WTC11 (cell line): Measurements from ENCODE around the gene EVL. TPM values are rescaled to one million over a fixed set of nuclear protein-coding genes. Genes with fewer than 3 reads are reported as not detected.

ENCODE experiments used
- ATAC-seq: fragments of 200-7000 bp; cut with Tn5 transposase; 2 replicates; pipeline ENCODE4 v1.10.0; 2021; ENCODE audit warnings: mild to moderate bottlenecking, moderate library complexity
- CTCF ChIA-PET: fragments of 300-600 bp; sonication (Branson Sonifier 250); formaldehyde crosslinking; loops from one replicate; lab custom pipeline; 2021; ENCODE audit warnings: antibody characterized with exemption; lab: Charles Lee
- POLR2A ChIA-PET: fragments of 350-600 bp; sonication (Branson Sonifier 250); formaldehyde crosslinking; loops from one replicate; lab custom pipeline; 2021; ENCODE audit warnings: antibody characterized with exemption; lab: Charles Lee
- DNase-seq: peaks from one replicate; pipeline ENCODE4 v3.0.0; 2021; ENCODE audit warnings: low spot score
- H3K27ac Mint-ChIP-seq: 2 replicates; pipeline ENCODE4 v1.8.0; 2021; ENCODE audit warnings: mixed read lengths
- H3K27me3 Mint-ChIP-seq: 2 replicates; pipeline ENCODE4 v1.8.0; 2021; ENCODE audit warnings: low read depth, mild to moderate bottlenecking, moderate library complexity, mixed read lengths
- H3K36me3 Mint-ChIP-seq: 2 replicates; pipeline ENCODE4 v1.8.0; 2021; ENCODE audit warnings: mixed read lengths
- H3K4me1 Mint-ChIP-seq: 2 replicates; pipeline ENCODE4 v1.8.0; 2022; ENCODE audit warnings: mixed read lengths
- H3K4me3 Mint-ChIP-seq: 2 replicates; pipeline ENCODE4 v1.8.0; 2021; ENCODE audit warnings: mild to moderate bottlenecking, moderate library complexity, mixed read lengths
- H3K9me3 Mint-ChIP-seq: 2 replicates; pipeline ENCODE4 v1.8.0; 2021; ENCODE audit warnings: mixed read lengths
- CBFB ChIP-seq: sonication (generic); formaldehyde crosslinking; IDR thresholded peaks from 2 replicates; pipeline ENCODE4 v1.8.1; 2022; ENCODE audit warnings: mild to moderate bottlenecking, low read depth, missing genetic modification reagents
- CREM ChIP-seq: sonication (generic); formaldehyde crosslinking; IDR thresholded peaks from 2 replicates; pipeline ENCODE4 v1.8.1; 2022; ENCODE audit warnings: mild to moderate bottlenecking, missing genetic modification reagents, moderate library complexity
- ETV6 ChIP-seq: sonication (generic); formaldehyde crosslinking; IDR thresholded peaks from 2 replicates; pipeline ENCODE4 v1.8.1; 2022; ENCODE audit warnings: mild to moderate bottlenecking, missing genetic modification reagents
- MYBL2 ChIP-seq: sonication (generic); formaldehyde crosslinking; IDR thresholded peaks from 2 replicates; pipeline ENCODE4 v1.8.1; 2023; ENCODE audit warnings: mild to moderate bottlenecking, moderate library complexity, missing genetic modification reagents
- NFE2L1 ChIP-seq: sonication (generic); formaldehyde crosslinking; IDR thresholded peaks from 2 replicates; pipeline ENCODE4 v1.8.1; 2023; ENCODE audit warnings: missing genetic modification reagents
- NR2C2 ChIP-seq: sonication (generic); formaldehyde crosslinking; IDR thresholded peaks from 2 replicates; pipeline ENCODE4 v1.8.0; 2022; ENCODE audit warnings: mild to moderate bottlenecking, missing genetic modification reagents
- SOX15 ChIP-seq: fragments of 250-450 bp; sonication (Bioruptor Pico); IDR thresholded peaks from 2 replicates; pipeline ENCODE4 v1.9.0; 2021; ENCODE audit warnings: mild to moderate bottlenecking
- ZBTB21 ChIP-seq: sonication (generic); formaldehyde crosslinking; IDR thresholded peaks from 2 replicates; pipeline ENCODE4 v1.8.1; 2023; ENCODE audit warnings: mild to moderate bottlenecking, missing genetic modification reagents, borderline replicate concordance
- ZNF232 ChIP-seq: sonication (generic); formaldehyde crosslinking; IDR thresholded peaks from 2 replicates; pipeline ENCODE4 v1.8.0; 2022; ENCODE audit warnings: mild to moderate bottlenecking, missing genetic modification reagents
- ZNF263 ChIP-seq: sonication (generic); formaldehyde crosslinking; IDR thresholded peaks from 2 replicates; pipeline ENCODE4 v1.8.1; 2022; ENCODE audit warnings: low read depth, mild to moderate bottlenecking, moderate library complexity, missing genetic modification reagents
- total RNA-seq: library from RNA; stranded (reverse); gene quantifications from 3 replicates; pipeline ENCODE4 v1.2.3, GENCODE V29; 2021
- TF ChIP-seq, protein P1 (sequence below): sonication (generic); formaldehyde crosslinking; IDR thresholded peaks from 2 replicates; pipeline ENCODE4 v1.8.1; 2023; ENCODE audit warnings: mild to moderate bottlenecking, moderate library complexity, missing genetic modification reagents
- TF ChIP-seq, protein P2 (sequence below): fragments of 250-450 bp; sonication (Bioruptor Pico); IDR thresholded peaks from 2 replicates; pipeline ENCODE4 v1.9.0; 2021; ENCODE audit warnings: mild to moderate bottlenecking
- TF ChIP-seq, protein P3 (sequence below): fragments of 250-450 bp; sonication (Bioruptor Pico); IDR thresholded peaks from 2 replicates; pipeline ENCODE4 v2.1.2; 2022; ENCODE audit warnings: mild to moderate bottlenecking, moderate library complexity
- TF ChIP-seq, protein P4 (sequence below): sonication (generic); formaldehyde crosslinking; IDR thresholded peaks from 2 replicates; pipeline ENCODE4 v1.8.1; 2023; ENCODE audit warnings: mild to moderate bottlenecking, missing genetic modification reagents
- TF ChIP-seq, protein P5 (sequence below): sonication (generic); formaldehyde crosslinking; IDR thresholded peaks from 2 replicates; pipeline ENCODE4 v1.8.1; 2022; ENCODE audit warnings: low read depth, mild to moderate bottlenecking, moderate library complexity, missing genetic modification reagents, borderline replicate concordance
- TF ChIP-seq, protein P6 (sequence below): fragments of 250-450 bp; sonication (Bioruptor Pico); IDR thresholded peaks from 2 replicates; pipeline ENCODE4 v1.8.0; 2021; ENCODE audit warnings: mild to moderate bottlenecking
- TF ChIP-seq, protein P7 (sequence below): sonication (generic); formaldehyde crosslinking; IDR thresholded peaks from 2 replicates; pipeline ENCODE4 v1.8.0; 2023; ENCODE audit warnings: mild to moderate bottlenecking, missing genetic modification reagents
- TF ChIP-seq, protein P8 (sequence below): sonication (generic); formaldehyde crosslinking; IDR thresholded peaks from 2 replicates; pipeline ENCODE4 v1.8.1; 2022; ENCODE audit warnings: low read depth, missing genetic modification reagents, borderline replicate concordance

EVL gene
- total RNA-seq, 1 experiment from 2014 or later: 60.8 TPM

DNA sequence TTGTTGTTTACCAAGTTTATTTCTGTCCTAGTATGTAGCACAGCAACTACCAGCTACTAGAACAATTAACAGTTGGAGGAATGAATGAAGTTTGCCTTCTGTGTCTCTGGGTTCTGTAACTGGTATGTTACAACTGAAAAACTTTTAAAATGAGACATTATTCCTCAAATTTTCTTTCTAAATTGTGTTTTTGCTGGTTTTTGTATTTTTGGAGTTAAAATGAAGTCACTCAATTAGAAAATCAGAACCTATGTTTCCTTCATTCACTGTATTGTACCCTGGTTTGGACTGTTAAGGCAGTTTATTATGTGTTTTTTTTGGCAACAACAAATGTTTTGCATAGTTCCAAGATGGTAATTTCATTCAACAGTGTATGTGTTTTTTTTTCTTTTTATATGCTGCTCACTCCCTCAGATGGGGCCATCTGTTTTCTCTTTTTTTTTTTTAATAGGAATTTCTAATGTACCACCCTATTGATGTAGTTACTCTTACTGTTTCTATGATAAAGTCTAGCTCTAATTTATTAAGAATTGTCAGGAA is 30.2 kb upstream of the EVL start:
- ATAC-seq (no peak), DNase-seq (no peak)
- TF ChIP-seq MYBL2 (CRISPR knock-in tag): no peak
- TF ChIP-seq NR2C2 (CRISPR knock-in tag): no peak
- TF ChIP-seq, protein P1, sequence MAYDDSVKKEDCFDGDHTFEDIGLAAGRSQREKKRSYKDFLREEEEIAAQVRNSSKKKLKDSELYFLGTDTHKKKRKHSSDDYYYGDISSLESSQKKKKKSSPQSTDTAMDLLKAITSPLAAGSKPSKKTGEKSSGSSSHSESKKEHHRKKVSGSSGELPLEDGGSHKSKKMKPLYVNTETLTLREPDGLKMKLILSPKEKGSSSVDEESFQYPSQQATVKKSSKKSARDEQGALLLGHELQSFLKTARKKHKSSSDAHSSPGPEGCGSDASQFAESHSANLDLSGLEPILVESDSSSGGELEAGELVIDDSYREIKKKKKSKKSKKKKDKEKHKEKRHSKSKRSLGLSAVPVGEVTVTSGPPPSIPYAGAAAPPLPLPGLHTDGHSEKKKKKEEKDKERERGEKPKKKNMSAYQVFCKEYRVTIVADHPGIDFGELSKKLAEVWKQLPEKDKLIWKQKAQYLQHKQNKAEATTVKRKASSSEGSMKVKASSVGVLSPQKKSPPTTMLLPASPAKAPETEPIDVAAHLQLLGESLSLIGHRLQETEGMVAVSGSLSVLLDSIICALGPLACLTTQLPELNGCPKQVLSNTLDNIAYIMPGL (CRISPR knock-in tag): no peak
- no peak for TF ChIP-seq NFE2L1 (CRISPR knock-in tag)
- ChIA-PET CTCF (interaction anchor here (0.6 to 1.4 kb wide), 9 partner anchors 14 to 120 kb away, joined by 3 to 4 read pairs (median 4); no protein-coding TSS in a partner anchor), POLR2A (no interaction called here)
- no peaks in the 10 kb centered on the region for H3K36me3 Mint-ChIP-seq
- H3K27me3 Mint-ChIP-seq: peaks cover 12% of the 10 kb centered on the region
- H3K27ac Mint-ChIP-seq: no peak overlapping the region
- H3K4me1 Mint-ChIP-seq: no peaks in the 10 kb centered on the region
- H3K4me3 Mint-ChIP-seq: no peak overlapping the region
- H3K9me3 Mint-ChIP-seq: no peaks in the 10 kb centered on the region

DNA sequence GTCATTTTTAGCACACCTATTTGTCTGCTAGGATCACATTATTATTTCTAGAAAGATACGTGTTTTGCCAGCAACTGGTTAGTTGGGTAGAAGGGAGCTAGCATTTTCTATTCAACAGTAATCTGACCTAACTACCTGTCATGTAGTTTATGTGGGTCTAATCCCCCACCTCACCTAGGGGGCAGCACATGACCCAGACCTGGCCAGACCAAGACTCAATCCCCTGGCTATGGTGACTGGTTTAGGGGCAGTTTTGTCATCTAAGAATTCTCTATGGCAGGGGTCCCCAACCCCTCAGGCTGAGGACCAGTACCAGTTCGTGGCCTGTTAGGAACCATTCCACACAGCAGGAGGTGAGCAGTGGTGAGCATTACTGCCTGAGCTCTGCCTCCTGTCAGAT is 29.5 kb upstream of the EVL start:
- ATAC-seq: peak; percentile 66
- no peaks in the 10 kb centered on the region for H3K36me3 Mint-ChIP-seq
- CTCF ChIA-PET: interaction anchor here (0.6 to 1.4 kb wide), 10 partner anchors 11 to 124 kb away, joined by 3 to 4 read pairs (median 4); partner anchors contain the start of gene DEGS2
- TF ChIP-seq, protein P2, sequence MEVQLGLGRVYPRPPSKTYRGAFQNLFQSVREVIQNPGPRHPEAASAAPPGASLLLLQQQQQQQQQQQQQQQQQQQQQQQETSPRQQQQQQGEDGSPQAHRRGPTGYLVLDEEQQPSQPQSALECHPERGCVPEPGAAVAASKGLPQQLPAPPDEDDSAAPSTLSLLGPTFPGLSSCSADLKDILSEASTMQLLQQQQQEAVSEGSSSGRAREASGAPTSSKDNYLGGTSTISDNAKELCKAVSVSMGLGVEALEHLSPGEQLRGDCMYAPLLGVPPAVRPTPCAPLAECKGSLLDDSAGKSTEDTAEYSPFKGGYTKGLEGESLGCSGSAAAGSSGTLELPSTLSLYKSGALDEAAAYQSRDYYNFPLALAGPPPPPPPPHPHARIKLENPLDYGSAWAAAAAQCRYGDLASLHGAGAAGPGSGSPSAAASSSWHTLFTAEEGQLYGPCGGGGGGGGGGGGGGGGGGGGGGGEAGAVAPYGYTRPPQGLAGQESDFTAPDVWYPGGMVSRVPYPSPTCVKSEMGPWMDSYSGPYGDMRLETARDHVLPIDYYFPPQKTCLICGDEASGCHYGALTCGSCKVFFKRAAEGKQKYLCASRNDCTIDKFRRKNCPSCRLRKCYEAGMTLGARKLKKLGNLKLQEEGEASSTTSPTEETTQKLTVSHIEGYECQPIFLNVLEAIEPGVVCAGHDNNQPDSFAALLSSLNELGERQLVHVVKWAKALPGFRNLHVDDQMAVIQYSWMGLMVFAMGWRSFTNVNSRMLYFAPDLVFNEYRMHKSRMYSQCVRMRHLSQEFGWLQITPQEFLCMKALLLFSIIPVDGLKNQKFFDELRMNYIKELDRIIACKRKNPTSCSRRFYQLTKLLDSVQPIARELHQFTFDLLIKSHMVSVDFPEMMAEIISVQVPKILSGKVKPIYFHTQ (CRISPR knock-in tag): no peak
- TF ChIP-seq, protein P3, sequence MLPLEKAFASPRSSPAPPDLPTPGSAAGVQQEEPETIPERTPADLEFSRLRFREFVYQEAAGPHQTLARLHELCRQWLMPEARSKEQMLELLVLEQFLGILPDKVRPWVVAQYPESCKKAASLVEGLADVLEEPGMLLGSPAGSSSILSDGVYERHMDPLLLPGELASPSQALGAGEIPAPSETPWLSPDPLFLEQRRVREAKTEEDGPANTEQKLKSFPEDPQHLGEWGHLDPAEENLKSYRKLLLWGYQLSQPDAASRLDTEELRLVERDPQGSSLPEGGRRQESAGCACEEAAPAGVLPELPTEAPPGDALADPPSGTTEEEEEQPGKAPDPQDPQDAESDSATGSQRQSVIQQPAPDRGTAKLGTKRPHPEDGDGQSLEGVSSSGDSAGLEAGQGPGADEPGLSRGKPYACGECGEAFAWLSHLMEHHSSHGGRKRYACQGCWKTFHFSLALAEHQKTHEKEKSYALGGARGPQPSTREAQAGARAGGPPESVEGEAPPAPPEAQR: no peak
- TF ChIP-seq ZNF263 (CRISPR knock-in tag): no peak
- TF ChIP-seq, protein P4, sequence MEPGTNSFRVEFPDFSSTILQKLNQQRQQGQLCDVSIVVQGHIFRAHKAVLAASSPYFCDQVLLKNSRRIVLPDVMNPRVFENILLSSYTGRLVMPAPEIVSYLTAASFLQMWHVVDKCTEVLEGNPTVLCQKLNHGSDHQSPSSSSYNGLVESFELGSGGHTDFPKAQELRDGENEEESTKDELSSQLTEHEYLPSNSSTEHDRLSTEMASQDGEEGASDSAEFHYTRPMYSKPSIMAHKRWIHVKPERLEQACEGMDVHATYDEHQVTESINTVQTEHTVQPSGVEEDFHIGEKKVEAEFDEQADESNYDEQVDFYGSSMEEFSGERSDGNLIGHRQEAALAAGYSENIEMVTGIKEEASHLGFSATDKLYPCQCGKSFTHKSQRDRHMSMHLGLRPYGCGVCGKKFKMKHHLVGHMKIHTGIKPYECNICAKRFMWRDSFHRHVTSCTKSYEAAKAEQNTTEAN: no peak
- TF ChIP-seq, protein P5, sequence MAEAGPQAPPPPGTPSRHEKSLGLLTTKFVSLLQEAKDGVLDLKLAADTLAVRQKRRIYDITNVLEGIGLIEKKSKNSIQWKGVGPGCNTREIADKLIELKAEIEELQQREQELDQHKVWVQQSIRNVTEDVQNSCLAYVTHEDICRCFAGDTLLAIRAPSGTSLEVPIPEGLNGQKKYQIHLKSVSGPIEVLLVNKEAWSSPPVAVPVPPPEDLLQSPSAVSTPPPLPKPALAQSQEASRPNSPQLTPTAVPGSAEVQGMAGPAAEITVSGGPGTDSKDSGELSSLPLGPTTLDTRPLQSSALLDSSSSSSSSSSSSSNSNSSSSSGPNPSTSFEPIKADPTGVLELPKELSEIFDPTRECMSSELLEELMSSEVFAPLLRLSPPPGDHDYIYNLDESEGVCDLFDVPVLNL (CRISPR knock-in tag): no peak
- no peak for TF ChIP-seq CREM
- TF ChIP-seq ZBTB21 (CRISPR knock-in tag): no peak
- TF ChIP-seq, protein P6, sequence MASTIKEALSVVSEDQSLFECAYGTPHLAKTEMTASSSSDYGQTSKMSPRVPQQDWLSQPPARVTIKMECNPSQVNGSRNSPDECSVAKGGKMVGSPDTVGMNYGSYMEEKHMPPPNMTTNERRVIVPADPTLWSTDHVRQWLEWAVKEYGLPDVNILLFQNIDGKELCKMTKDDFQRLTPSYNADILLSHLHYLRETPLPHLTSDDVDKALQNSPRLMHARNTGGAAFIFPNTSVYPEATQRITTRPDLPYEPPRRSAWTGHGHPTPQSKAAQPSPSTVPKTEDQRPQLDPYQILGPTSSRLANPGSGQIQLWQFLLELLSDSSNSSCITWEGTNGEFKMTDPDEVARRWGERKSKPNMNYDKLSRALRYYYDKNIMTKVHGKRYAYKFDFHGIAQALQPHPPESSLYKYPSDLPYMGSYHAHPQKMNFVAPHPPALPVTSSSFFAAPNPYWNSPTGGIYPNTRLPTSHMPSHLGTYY (CRISPR knock-in tag): no peak
- TF ChIP-seq ETV6 (CRISPR knock-in tag): no peak
- no peak for TF ChIP-seq SOX15 (CRISPR knock-in tag)
- TF ChIP-seq ZNF232 (CRISPR knock-in tag): no peak
- TF ChIP-seq, protein P7, sequence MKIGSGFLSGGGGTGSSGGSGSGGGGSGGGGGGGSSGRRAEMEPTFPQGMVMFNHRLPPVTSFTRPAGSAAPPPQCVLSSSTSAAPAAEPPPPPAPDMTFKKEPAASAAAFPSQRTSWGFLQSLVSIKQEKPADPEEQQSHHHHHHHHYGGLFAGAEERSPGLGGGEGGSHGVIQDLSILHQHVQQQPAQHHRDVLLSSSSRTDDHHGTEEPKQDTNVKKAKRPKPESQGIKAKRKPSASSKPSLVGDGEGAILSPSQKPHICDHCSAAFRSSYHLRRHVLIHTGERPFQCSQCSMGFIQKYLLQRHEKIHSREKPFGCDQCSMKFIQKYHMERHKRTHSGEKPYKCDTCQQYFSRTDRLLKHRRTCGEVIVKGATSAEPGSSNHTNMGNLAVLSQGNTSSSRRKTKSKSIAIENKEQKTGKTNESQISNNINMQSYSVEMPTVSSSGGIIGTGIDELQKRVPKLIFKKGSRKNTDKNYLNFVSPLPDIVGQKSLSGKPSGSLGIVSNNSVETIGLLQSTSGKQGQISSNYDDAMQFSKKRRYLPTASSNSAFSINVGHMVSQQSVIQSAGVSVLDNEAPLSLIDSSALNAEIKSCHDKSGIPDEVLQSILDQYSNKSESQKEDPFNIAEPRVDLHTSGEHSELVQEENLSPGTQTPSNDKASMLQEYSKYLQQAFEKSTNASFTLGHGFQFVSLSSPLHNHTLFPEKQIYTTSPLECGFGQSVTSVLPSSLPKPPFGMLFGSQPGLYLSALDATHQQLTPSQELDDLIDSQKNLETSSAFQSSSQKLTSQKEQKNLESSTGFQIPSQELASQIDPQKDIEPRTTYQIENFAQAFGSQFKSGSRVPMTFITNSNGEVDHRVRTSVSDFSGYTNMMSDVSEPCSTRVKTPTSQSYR (CRISPR knock-in tag): no peak
- TF ChIP-seq, protein P8, sequence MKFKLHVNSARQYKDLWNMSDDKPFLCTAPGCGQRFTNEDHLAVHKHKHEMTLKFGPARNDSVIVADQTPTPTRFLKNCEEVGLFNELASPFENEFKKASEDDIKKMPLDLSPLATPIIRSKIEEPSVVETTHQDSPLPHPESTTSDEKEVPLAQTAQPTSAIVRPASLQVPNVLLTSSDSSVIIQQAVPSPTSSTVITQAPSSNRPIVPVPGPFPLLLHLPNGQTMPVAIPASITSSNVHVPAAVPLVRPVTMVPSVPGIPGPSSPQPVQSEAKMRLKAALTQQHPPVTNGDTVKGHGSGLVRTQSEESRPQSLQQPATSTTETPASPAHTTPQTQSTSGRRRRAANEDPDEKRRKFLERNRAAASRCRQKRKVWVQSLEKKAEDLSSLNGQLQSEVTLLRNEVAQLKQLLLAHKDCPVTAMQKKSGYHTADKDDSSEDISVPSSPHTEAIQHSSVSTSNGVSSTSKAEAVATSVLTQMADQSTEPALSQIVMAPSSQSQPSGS: no peak
- no peak for TF ChIP-seq CBFB

More for the DNA sequence above, 29.5 kb upstream of the EVL start:
- POLR2A ChIA-PET: no interaction called here
- no peaks in the 10 kb centered on the region for H3K4me1 Mint-ChIP-seq
- H3K27ac Mint-ChIP-seq: no peak overlapping the region
- no peaks in the 10 kb centered on the region for H3K9me3 Mint-ChIP-seq
- DNase-seq: no peak
- peaks cover 6% of the 10 kb centered on the region for H3K27me3 Mint-ChIP-seq
- no peak overlapping the region for H3K4me3 Mint-ChIP-seq
